T-helper 1 cell (primary cell): ENCODE data around the gene APOE.
A peak's percentile ranks its signal among the peaks of the same experiment; 100 is the strongest.
"Not testable (repeated sequence)": the region's sequence is repeated elsewhere in the genome, so short reads cannot be mapped to it uniquely, and the experiment has no call there.

ENCODE experiments used
- DNase-seq, 5 donors: peaks; one replicate each; pipeline ENCODE4 v3.0.0-alpha.2; 2012 to 2020

Gene APOE

DNA sequence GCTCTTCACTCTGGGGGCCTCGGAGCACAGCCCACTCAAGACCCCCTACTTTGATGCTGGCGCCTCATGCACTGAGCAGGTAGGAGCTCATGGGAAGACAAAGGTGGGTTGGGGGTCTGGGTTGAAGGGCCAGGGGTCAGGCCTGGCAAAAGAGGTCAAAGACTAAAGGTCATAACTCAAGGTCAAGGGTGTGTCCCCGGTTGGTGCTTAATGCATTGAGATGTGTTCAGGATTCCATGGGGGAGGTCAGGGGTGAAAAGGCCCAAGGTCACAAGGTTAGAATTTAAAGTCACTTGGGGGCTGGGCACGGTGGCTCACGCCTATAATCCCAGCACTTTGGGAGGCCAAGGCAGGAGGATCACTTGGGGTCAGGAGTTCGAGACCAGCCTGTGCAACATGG is 19.5 kb upstream of the APOE start:
- DNase-seq: no peak

DNA sequence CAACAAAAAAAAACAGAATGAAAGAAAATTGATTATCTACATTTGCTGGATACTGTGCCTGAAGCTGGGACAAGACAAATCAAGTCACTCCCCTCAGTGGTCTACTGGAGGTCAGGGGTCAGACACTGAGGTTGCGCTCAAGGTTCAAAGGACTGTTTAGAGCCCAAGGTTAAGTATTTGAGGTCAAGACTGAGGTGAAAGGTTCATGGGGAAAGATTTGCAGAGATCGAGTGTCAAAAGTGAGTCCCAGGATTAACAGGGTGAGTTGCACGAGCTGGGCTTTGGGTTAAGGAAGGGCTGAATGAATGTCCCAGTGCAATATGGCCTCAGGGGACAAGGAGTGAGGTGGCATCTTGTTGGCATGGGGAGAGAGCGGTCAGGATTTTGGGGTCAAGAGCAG is 17.9 kb upstream of the APOE start:
- no peak for DNase-seq

DNA sequence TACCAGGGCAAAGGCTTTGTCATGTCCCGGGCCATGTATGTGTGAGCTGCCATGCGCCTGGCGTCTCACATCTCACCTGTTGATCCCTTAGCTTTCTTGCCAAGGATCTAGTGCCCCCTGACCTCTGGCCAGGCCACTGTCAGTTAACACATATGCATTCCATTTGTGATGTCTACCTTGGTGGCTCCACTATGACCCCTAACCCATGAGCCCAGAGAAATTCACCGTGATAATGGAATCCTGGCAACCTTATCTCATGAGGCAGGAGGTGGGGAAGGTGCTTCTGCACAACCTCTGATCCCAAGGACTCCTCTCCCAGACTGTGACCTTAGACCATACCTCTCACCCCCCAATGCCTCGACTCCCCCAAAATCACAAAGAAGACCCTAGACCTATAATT is 17.3 kb upstream of the APOE start:
- DNase-seq: not testable (repeated sequence)

DNA sequence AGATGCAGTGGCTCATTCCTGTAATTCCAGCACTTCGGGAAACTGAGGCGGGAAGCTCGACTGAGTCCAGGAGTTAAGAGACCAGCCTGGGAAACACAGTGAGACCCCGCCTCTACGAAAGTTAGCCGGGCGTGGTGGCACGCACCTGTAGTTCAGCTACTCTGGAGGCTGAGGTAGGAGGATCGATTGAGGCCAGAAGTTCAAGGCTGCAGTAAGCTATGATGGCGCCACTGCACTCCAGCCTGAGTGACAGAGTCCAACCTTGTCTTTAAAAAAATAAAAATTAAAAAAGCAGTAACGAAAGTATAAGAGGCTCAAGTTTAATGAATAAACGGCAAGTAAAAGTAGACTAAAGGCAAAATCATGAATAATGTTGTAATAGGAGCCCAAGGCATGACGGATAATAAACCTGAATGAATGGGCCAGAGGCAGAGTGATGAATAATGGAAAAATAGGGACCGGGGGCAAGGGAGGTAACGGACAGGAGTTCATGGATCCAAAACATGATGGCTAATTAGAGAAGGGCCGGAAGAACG is 15.7 kb upstream of the APOE start:
- DNase-seq: no peak

DNA sequence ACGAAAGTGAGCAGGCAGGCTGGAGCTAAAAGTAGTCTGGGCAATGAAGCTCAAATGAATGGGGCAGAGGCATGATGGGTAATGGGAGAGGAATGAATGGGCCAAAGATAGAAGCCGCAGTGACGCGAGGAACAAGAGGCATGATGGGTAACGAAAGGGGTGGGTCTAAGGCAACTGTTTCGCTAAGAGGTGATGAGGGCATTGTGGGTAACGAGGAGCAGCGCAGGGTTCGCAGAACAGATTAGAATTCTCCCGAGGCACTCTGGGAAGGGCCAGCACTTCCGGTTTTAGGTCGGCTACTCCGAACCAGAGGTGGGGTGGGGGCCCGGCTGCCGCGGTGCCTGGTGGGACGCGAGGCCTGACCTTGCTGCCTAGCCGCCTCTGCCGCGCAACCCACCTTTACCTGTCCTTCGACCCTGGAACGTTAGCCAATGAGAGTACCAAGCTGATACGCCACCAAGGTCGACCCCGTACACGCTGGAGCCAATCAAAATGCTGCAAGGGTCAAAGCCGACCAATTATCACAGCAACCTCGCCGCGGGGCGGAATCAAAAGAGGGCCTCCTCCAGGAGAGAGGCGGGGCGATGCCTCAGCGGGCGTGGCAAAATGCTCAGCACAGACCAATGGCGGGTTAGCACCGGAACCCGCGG is 15.1 kb upstream of the APOE start:
- peak in 1 of 5 donors; percentile 100 for DNase-seq

DNA sequence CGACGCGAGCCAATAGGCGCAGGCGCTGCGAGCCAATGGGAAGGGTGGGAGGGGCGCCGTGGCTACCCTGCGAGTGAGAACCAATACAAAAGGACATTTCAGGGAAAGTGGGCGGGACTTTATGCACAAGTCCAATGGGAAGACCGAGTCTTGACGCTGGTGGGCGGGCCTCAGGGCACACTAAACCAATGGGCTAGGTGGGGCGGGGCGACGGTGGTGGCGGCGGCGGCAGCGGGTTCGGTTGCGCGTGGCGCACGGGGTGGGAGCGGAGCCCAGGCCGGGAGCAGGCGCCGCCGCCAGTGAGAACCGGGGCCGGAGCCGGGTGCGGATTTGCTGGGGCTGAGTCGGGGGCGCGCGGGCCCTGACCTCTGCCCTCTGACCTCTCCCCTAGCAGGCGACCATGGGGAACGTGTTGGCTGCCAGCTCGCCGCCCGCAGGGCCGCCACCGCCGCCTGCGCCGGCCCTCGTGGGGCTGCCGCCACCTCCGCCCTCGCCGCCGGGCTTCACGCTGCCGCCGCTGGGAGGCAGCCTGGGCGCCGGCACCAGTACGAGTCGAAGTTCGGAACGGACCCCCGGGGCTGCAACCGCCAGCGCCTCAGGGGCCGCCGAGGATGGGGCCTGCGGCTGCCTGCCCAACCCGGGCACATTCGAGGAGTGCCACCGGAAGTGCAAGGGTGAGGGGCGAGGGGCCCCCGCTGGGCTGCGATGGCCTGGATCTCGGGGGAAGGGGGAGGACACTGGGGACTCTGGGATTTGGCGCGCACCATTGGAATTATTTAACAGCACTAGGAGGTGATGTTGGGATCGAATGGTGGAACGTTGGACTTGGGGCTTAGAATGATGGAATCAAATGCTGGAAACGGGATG is 14.3 kb upstream of the APOE start, which contains the start of gene TOMM40:
Gene TOMM40 (plus strand): TSS at position 239 of the 867 bp plus-strand sequence. CDS start 162 bp downstream, at position 401.
- peak in 4 of 5 donors; percentile 99 to 100 (median 100) for DNase-seq

DNA sequence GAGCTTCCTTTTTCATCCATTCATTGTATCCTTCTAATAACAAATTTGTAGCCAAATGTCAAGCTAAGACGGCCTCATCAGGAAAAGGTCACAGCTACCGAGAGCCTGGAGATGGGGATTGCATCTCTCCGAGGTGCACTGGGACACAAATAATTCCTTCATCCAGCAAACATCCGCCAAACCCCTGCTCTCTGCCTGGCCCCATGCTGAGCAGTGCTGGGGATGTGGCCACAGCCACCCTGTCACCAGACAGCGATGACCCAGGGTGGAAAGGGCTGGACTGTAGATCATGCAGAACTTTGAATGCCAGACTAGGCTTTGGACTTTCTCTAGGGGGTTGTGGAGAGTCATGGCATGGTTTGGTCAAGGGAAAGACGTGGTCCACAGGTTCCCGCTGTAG is 12.7 kb upstream of the APOE start:
- DNase-seq: no peak

DNA sequence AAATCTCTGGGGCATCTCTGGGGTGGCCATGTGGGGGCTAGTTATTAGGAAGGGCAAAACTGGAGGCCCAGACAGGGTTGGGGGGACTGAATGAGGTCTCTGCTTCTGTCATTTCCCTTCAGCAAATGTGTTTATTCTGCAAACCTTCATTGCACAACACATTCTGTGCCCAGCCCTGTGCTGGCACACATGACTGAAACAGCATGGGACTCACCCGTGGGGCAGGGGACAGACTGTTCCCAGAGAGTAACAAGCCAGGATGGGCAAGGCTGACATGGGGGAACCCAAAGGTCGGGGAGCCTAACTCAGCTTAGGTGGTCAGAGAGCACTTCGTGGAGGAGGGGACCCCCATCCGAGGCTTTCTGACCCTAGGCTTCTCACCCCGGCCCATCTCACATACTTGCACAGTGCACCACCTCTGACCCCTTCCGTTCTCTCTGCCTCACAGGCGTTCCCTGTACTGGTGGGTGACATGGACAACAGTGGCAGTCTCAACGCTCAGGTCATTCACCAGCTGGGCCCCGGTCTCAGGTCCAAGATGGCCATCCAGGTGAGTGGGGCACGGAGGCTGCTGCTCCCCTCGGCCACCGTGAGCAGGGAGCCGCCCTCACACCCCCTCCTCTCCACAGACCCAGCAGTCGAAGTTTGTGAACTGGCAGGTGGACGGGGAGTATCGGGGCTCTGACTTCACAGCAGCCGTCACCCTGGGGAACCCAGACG is 12.1 kb upstream of the APOE start:
- no peak for DNase-seq

DNA sequence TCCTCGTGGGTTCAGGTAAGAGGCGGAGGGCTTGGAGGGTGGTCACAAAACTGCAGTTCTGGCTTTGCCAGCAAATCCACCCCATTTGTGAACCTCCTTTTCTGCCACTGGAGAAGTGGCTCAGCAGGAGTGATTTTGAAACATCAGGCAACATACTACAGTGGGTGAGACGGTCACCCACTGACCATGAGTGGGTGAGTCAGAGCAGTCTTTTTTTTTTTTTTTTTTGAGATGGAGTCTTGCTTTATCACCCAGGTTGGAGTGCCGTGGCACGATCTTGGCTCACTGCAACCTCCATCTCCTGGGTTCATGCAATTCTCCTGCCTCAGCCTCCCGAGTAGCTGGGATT is 11.6 kb upstream of the APOE start:
- DNase-seq: no peak

DNA sequence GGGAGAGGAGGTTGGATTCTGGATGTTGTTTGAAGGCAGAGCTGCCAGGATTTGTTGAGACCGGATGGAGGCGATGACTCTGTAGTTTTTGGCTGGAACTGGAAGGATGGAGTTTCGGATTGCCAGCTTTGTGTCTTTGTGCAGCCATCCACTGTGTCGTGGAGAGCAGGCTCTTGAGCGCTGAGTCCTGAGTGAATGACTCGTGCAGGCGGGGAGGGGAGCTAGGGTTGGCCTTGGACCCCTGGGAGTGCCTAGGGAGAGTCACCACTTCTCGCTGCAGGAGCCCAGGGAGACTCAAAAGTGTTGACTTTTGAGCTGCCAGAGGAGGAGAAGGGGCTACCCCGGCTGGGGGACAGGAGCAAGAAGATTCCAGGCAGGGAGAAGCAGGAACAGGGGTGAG is 10.7 kb upstream of the APOE start:
- no peak for DNase-seq

DNA sequence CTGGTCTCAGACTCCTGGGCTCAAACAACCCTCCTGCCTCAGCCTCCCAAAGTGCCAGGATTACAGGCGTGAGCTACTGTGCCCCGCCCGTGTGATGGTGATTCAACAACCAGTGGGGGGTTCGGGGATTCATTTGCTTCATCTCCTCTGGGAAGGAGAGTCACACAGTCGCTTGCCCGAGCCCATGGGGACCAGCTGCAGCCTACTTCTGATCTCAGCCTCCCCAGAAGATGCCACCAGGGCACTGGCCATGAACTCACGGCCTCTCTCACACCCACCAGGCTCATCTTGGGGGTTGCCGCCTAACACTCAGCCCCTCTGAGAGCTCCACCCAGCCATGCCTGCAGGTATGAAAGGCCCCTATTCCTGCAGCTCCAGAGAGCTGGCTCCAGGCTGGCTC is 7.8 kb upstream of the APOE start:
- DNase-seq: no peak

DNA sequence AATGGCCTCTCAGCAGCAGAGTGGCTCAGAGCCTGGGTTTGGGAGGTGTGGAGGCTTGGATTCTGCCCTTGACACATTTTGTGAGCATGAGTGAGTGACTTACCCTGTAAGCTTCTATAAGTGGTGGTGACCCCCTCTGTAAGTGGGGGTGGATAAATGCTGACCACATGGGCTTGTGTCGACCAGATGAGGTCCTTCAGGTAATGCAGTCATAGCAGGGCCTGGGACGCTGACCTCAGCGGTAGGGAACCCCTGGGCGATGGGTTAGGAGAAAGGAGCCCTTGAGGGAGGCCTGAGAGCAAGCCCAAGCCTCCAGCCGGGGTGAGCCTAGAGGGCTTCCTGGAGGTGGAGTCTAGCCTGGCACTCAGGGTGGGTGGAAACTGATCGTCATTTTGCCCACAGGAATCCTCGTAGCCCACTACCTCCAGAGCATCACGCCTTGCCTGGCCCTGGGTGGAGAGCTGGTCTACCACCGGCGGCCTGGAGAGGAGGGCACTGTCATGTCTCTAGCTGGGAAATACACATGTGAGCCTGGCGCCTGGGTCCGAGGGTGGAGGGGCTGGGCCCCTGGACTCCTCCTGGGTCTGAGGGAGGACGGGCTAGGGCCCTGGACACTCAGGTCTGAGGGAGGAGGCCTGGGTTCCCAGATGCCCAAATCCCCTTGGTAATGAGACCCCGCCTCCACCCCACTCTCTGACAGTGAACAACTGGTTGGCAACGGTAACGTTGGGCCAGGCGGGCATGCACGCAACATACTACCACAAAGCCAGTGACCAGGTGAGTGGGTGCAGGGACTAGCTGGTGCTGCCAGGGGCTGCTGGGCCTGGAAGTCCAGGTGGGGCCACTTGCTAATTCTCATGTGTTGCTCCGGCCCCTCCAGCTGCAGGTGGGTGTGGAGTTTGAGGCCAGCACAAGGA is 5.0 kb upstream of the APOE start:
- DNase-seq: no peak

DNA sequence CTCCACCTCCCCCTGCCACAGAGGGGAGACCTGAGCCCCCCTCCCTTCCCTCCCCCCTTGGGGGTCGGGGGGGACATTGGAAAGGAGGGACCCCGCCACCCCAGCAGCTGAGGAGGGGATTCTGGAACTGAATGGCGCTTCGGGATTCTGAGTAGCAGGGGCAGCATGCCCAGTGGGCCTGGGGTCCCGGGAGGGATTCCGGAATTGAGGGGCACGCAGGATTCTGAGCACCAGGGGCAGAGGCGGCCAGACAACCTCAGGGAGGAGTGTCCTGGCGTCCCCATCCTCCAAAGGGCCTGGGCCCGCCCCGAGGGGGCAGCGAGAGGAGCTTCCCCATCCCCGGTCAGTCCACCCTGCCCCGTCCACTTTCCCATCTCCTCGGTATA is 2.4 kb upstream of the APOE start:
- no peak for DNase-seq

DNA sequence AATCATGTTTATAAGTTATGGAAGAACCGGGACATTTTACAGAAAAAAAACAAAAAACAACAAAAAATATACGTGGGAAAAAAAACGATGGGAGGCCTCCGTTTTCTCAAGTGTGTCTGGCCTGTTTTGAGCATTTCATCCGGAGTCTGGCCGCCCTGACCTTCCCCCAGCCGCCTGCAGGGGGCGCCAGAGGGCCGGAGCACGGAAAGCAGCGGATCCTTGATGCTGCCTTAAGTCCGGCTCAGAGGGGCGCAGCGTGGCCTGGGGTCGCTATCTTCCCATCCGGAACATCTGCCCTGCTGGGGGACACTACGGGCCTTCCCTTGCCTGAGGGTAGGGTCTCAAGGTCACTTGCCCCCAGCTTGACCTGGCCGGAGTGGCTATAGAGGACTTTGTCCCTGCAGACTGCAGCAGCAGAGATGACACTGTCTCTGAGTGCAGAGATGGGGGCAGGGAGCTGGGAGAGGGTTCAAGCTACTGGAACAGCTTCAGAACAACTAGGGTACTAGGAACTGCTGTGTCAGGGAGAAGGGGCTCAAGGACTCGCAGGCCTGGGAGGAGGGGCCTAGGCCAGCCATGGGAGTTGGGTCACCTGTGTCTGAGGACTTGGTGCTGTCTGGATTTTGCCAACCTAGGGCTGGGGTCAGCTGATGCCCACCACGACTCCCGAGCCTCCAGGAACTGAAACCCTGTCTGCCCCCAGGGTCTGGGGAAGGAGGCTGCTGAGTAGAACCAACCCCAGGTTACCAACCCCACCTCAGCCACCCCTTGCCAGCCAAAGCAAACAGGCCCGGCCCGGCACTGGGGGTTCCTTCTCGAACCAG is 1.8 kb upstream of the APOE start:
- DNase-seq: peak; percentile 45 to 61 (median 56)

DNA sequence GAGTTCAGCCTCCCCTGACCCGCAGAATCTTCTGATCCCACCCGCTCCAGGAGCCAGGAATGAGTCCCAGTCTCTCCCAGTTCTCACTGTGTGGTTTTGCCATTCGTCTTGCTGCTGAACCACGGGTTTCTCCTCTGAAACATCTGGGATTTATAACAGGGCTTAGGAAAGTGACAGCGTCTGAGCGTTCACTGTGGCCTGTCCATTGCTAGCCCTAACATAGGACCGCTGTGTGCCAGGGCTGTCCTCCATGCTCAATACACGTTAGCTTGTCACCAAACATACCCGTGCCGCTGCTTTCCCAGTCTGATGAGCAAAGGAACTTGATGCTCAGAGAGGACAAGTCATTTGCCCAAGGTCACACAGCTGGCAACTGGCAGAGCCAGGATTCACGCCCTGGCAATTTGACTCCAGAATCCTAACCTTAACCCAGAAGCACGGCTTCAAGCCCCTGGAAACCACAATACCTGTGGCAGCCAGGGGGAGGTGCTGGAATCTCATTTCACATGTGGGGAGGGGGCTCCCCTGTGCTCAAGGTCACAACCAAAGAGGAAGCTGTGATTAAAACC is 1.1 kb upstream of the APOE start:
- no peak for DNase-seq

DNA sequence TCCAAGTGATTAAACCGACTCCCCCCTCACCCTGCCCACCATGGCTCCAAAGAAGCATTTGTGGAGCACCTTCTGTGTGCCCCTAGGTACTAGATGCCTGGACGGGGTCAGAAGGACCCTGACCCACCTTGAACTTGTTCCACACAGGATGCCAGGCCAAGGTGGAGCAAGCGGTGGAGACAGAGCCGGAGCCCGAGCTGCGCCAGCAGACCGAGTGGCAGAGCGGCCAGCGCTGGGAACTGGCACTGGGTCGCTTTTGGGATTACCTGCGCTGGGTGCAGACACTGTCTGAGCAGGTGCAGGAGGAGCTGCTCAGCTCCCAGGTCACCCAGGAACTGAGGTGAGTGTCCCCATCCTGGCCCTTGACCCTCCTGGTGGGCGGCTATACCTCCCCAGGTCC is 2.0 kb downstream of the APOE start:
- DNase-seq: no peak

DNA sequence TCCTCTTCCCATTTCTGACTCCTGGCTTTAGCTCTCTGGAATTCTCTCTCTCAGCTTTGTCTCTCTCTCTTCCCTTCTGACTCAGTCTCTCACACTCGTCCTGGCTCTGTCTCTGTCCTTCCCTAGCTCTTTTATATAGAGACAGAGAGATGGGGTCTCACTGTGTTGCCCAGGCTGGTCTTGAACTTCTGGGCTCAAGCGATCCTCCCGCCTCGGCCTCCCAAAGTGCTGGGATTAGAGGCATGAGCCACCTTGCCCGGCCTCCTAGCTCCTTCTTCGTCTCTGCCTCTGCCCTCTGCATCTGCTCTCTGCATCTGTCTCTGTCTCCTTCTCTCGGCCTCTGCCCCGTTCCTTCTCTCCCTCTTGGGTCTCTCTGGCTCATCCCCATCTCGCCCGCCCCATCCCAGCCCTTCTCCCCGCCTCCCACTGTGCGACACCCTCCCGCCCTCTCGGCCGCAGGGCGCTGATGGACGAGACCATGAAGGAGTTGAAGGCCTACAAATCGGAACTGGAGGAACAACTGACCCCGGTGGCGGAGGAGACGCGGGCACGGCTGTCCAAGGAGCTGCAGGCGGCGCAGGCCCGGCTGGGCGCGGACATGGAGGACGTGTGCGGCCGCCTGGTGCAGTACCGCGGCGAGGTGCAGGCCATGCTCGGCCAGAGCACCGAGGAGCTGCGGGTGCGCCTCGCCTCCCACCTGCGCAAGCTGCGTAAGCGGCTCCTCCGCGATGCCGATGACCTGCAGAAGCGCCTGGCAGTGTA is 2.7 kb downstream of the APOE start:
- no peak for DNase-seq

DNA sequence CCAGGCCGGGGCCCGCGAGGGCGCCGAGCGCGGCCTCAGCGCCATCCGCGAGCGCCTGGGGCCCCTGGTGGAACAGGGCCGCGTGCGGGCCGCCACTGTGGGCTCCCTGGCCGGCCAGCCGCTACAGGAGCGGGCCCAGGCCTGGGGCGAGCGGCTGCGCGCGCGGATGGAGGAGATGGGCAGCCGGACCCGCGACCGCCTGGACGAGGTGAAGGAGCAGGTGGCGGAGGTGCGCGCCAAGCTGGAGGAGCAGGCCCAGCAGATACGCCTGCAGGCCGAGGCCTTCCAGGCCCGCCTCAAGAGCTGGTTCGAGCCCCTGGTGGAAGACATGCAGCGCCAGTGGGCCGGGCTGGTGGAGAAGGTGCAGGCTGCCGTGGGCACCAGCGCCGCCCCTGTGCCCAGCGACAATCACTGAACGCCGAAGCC is 3.3 kb downstream of the APOE start:
- no peak for DNase-seq

DNA sequence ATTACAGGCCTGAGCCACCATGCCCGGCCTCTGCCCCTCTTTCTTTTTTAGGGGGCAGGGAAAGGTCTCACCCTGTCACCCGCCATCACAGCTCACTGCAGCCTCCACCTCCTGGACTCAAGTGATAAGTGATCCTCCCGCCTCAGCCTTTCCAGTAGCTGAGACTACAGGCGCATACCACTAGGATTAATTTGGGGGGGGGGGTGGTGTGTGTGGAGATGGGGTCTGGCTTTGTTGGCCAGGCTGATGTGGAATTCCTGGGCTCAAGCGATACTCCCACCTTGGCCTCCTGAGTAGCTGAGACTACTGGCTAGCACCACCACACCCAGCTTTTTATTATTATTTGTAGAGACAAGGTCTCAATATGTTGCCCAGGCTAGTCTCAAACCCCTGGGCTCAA is 4.2 kb downstream of the APOE start:
- no peak for DNase-seq

DNA sequence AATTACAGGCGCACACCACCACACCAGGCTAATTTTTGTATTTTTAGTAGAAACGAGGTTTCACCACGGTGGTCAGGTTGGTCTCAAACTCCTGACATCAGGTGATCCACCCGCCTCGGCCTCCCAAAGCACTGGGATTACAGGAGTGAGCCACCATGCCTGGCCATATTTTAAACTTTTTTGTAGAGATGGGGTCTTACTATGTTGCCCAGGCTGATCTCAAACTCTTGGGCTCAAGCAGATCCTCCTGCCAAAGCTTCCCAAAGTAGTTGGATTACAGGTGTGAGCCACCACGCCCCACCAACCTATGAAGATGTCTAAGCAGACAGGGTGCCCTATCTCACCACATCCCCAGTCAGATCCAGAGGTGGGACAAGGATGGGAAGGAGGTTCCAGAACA is 6.3 kb downstream of the APOE start:
- not testable (repeated sequence) for DNase-seq
